Measurements from ENCODE around the gene TRABD2B. TPM values are rescaled to one million over a fixed set of nuclear protein-coding genes. Genes with fewer than 3 reads are reported as not detected.

TRABD2B gene
- total RNA-seq, 1 donor from 2014 or later: not detected

- no peak for DNase-seq (ENCODE audit: low read depth)
These were observed 187.7 kb downstream of the TRABD2B start for GRCh38 chr1:47809301-47810084.

- DNase-seq (ENCODE audit: low read depth): no peak
These were observed 188.6 kb downstream of the TRABD2B start for GRCh38 chr1:47808612-47809011.

- DNase-seq (ENCODE audit: low read depth): no peak
These were observed 191.2 kb downstream of the TRABD2B start for GRCh38 chr1:47805921-47806361.

GRCh38 chr1:47805018-47805417 is 192.2 kb downstream of the TRABD2B start:
- no peak for DNase-seq (ENCODE audit: low read depth)

GRCh38 chr1:47803815-47804501 is 193.2 kb downstream of the TRABD2B start:
- DNase-seq (ENCODE audit: low read depth): no peak

- no peak for DNase-seq (ENCODE audit: low read depth)
These were observed 199.6 kb downstream of the TRABD2B start for GRCh38 chr1:47797575-47797974.

- DNase-seq (ENCODE audit: low read depth): no peak
These were observed 200.6 kb downstream of the TRABD2B start for GRCh38 chr1:47796626-47797025.

GRCh38 chr1:47795102-47795501 is 202.1 kb downstream of the TRABD2B start:
- no peak for DNase-seq (ENCODE audit: low read depth)

GRCh38 chr1:47794530-47794929 is 202.7 kb downstream of the TRABD2B start:
- no peak for DNase-seq (ENCODE audit: low read depth)

GRCh38 chr1:47794081-47794480 is 203.1 kb downstream of the TRABD2B start:
- DNase-seq (ENCODE audit: low read depth): no peak

- DNase-seq (ENCODE audit: low read depth): no peak
These were observed 203.6 kb downstream of the TRABD2B start for GRCh38 chr1:47793563-47793962.

GRCh38 chr1:47792779-47793178 is 204.4 kb downstream of the TRABD2B start:
- no peak for DNase-seq (ENCODE audit: low read depth)

GRCh38 chr1:47791879-47792608 is 205.1 kb downstream of the TRABD2B start:
- DNase-seq (ENCODE audit: low read depth): no peak

GRCh38 chr1:47788761-47789160 is 208.4 kb downstream of the TRABD2B start:
- no peak for DNase-seq (ENCODE audit: low read depth)

- DNase-seq (ENCODE audit: low read depth): no peak
These were observed 209.6 kb downstream of the TRABD2B start for GRCh38 chr1:47787560-47787959.

- DNase-seq (ENCODE audit: low read depth): no peak
These were observed 210.9 kb downstream of the TRABD2B start for GRCh38 chr1:47786316-47786715.

GRCh38 chr1:47785561-47786271 is 211.5 kb downstream of the TRABD2B start:
- DNase-seq (ENCODE audit: low read depth): no peak

GRCh38 chr1:47785118-47785517 is 212.1 kb downstream of the TRABD2B start:
- no peak for DNase-seq (ENCODE audit: low read depth)

GRCh38 chr1:47784497-47784822 is 212.7 kb downstream of the TRABD2B start:
- DNase-seq (ENCODE audit: low read depth): no peak

- DNase-seq (ENCODE audit: low read depth): no peak
These were observed 213.3 kb downstream of the TRABD2B start for GRCh38 chr1:47783638-47784496.
